ENCODE measurements around the gene KIFC1. TPM values are rescaled to one million over a fixed set of nuclear protein-coding genes. Genes with fewer than 3 reads are reported as not detected.

Gene KIFC1
- total RNA-seq, 1 experiment from 2014 or later: 73.8 TPM

DNA sequence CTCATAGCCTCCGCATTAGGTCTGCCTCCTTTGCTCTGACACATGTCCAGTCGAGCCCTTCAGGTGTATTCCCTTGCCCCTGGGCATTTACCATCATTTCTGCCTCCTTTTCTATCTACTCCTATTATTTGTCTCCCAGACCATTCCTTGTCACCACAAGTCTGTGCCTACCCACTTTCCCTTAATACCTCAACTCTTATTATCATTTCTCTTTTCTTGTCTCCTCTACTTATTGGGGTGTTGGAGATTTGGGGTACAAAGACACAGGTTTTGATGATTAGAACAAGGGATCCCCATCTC, 29.7 kb downstream of the KIFC1 start:
- H3K36me3 Mint-ChIP-seq (ENCODE audit: insufficient read depth in 1 of 3, low read depth in 3 of 3): peaks cover 26 to 41% (median 37%) of the 10 kb centered on the region in 3 experiments
- H3K23ac ChIP-seq (ENCODE audit: insufficient read length, low read depth, low read length): no peak overlapping the region
- H2BK12ac ChIP-seq (ENCODE audit: insufficient read length, low read depth, low read length): no peak overlapping the region
- H3K23me2 ChIP-seq (ENCODE audit: insufficient read length, low read depth, low read length, poor library complexity, severe bottlenecking): peaks cover 28% of the 10 kb centered on the region
- peak overlapping the region; percentile 91 to 98 for H3K4me3 Mint-ChIP-seq
- no peaks in the 10 kb centered on the region; a peak in 1 of 5 replicates for H3K9me3 Mint-ChIP-seq
- H3K27me3 Mint-ChIP-seq (ENCODE audit: low read depth): no peaks in the 10 kb centered on the region; the same call in 1 of the 2 replicates
- no peak overlapping the region for H4K91ac ChIP-seq (ENCODE audit: insufficient read length, low read depth, low read length)
- H4K8ac ChIP-seq (replicated peaks; ENCODE audit: insufficient read length, low read depth, low read length): no peak overlapping the region
- H3K56ac ChIP-seq (ENCODE audit: insufficient read length, low read depth, low read length): no peak overlapping the region
- no peak overlapping the region for H2BK15ac ChIP-seq (ENCODE audit: low read depth, low read length)
- no peak overlapping the region for H3K18ac ChIP-seq (ENCODE audit: insufficient read length, low read depth, low read length)
- no peak overlapping the region for H2AK5ac ChIP-seq (ENCODE audit: insufficient read length, low read length)
- no peak overlapping the region for H2BK120ac ChIP-seq (ENCODE audit: low read depth, low read length, poor library complexity, severe bottlenecking)
- peaks cover 70 to 71% of the 10 kb centered on the region in 2 experiments for H3K4me1 Mint-ChIP-seq
- peaks cover 5% of the 10 kb centered on the region for H3K4me1 ChIP-seq (ENCODE audit: insufficient read depth, low read length)
- no CpG with 5 or more reads among the region's 2 CpGs for WGBS (ENCODE audit: extremely low coverage, insufficient read length, low lambda C conversion rate)
- no peak overlapping the region for H3K14ac ChIP-seq (ENCODE audit: insufficient read depth, low read length)
- no peak overlapping the region for H2AFZ ChIP-seq (ENCODE audit: low read length)
- peaks cover 12% of the 10 kb centered on the region; the same call in 1 of the 2 replicates for H3K79me2 ChIP-seq (ENCODE audit: insufficient read depth, low read length)
- TF ChIP-seq, protein P1, sequence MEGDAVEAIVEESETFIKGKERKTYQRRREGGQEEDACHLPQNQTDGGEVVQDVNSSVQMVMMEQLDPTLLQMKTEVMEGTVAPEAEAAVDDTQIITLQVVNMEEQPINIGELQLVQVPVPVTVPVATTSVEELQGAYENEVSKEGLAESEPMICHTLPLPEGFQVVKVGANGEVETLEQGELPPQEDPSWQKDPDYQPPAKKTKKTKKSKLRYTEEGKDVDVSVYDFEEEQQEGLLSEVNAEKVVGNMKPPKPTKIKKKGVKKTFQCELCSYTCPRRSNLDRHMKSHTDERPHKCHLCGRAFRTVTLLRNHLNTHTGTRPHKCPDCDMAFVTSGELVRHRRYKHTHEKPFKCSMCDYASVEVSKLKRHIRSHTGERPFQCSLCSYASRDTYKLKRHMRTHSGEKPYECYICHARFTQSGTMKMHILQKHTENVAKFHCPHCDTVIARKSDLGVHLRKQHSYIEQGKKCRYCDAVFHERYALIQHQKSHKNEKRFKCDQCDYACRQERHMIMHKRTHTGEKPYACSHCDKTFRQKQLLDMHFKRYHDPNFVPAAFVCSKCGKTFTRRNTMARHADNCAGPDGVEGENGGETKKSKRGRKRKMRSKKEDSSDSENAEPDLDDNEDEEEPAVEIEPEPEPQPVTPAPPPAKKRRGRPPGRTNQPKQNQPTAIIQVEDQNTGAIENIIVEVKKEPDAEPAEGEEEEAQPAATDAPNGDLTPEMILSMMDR (conservative IDR thresholded peaks at IDR 0.05): no peak
- H4K5ac ChIP-seq (ENCODE audit: insufficient read length, low read depth, low read length): no peak overlapping the region
- H3K4me2 ChIP-seq (ENCODE audit: insufficient read depth, insufficient read length, low read length): peak overlapping the region; percentile 67
- peaks cover 3% of the 10 kb centered on the region for H3K79me1 ChIP-seq (ENCODE audit: insufficient read depth, low read depth, low read length, poor library complexity, severe bottlenecking)
- no peak overlapping the region for H3K9ac ChIP-seq (ENCODE audit: extremely low read depth, insufficient read length, low read length)
- H3K27ac ChIP-seq (ENCODE audit: insufficient read length, low read depth, low read length): no peak overlapping the region
- peak overlapping the region in 2 of 3 experiments; percentile 0 to 88; a peak in 4 of 7 replicates for H3K27ac Mint-ChIP-seq
- no peak overlapping the region for H2BK20ac ChIP-seq (ENCODE audit: low read depth, low read length, poor library complexity, severe bottlenecking)
- no peaks in the 10 kb centered on the region for H4K20me1 ChIP-seq (ENCODE audit: control insufficient read depth, insufficient read depth, insufficient read length)
- no peak overlapping the region for H2BK5ac ChIP-seq (ENCODE audit: insufficient read length, low read length)
- no peaks in the 10 kb centered on the region for H3K9me3 ChIP-seq (ENCODE audit: control insufficient read depth, low read depth, low read length)
- no peaks in the 10 kb centered on the region for H3K27me3 ChIP-seq (ENCODE audit: insufficient read depth, low read length)
- no peak for DNase-seq
- H3T11ph ChIP-seq (ENCODE audit: low read length): no peak overlapping the region
- no peak overlapping the region for H3K4ac ChIP-seq (ENCODE audit: low read depth, low read length)
